H1 (cell line): Measurements from ENCODE around the gene NOP16. TPM values are rescaled to one million over a fixed set of nuclear protein-coding genes. Genes with fewer than 3 reads are reported as not detected.

Source experiments
- ATF2 ChIP-seq: IDR thresholded peaks from 2 replicates; pipeline ENCODE4 v1.6.1; 2012; ENCODE audit warnings: low read length, inconsistent platforms
- BCL11A ChIP-seq, 2 experiments: IDR thresholded peaks; one replicate each; pipeline ENCODE4 v1.6.1; 2011; ENCODE audit warnings: low read depth in 2 of 2, low read length in 2 of 2, mild to moderate bottlenecking in 2 of 2
- CHD7 ChIP-seq: fragments of 300-600 bp; sonication (generic); IDR thresholded peaks from 2 replicates; pipeline ENCODE4 v1.7.1; 2012; ENCODE audit warnings: low read length, moderate library complexity, mild to moderate bottlenecking, inconsistent platforms; ENCODE audit not compliant: insufficient replicate concordance
- RAD21 ChIP-seq, 2 experiments: IDR thresholded peaks in 1 of 2; conservative IDR thresholded peaks in 1 of 2; 2 replicates each; pipeline ENCODE4 v1.6.1; 2011; ENCODE audit warnings: low read depth in 2 of 2, low read length in 2 of 2, improper control_type of control experiment in 1 of 2, inconsistent platforms in 1 of 2, mild to moderate bottlenecking in 1 of 2, moderate library complexity in 1 of 2
- RXRA ChIP-seq: IDR thresholded peaks from 2 replicates; pipeline ENCODE4 v1.6.1; 2011; ENCODE audit warnings: low read depth, mild to moderate bottlenecking, low read length, moderate library complexity; ENCODE audit not compliant: insufficient read depth
- SIRT6 ChIP-seq: IDR thresholded peaks from one replicate; pipeline ENCODE4 v1.7.1; 2012; ENCODE audit warnings: low read length, inconsistent platforms
- SP2 ChIP-seq: IDR thresholded peaks from 2 replicates; pipeline ENCODE4 v1.6.1; 2012; ENCODE audit warnings: mild to moderate bottlenecking, low read length, inconsistent platforms
- YY1 ChIP-seq: IDR thresholded peaks from 2 replicates; pipeline ENCODE4 v1.6.1; 2011; ENCODE audit warnings: low read depth, mild to moderate bottlenecking, low read length
- polyA plus RNA-seq, 7 experiments: library from polyadenylated mRNA; depleted of rRNA in 3 of 7; stranded (reverse) in 5 of 7; unstranded in 2 of 7; fragments of >200 nt in 5 of 7; fragments of 200-250 nt in 2 of 7; gene quantifications; 1 replicate in 5 of 7; 2 replicates in 1 of 7; 4 replicates in 1 of 7; pipeline versions ENCODE4 v1.2.1 to v1.2.3, GENCODE V29; 2011 to 2013; ENCODE audit warnings: missing spikeins in 2 of 7, mixed read lengths in 2 of 7
- total RNA-seq: library from RNA; stranded (reverse); fragmentation: NEBNext Ultra II Directional; extraction: Animal tissue kit (Norgen Biotek cat#: 25700); gene quantifications from 2 replicates; pipeline ENCODE4 v1.2.1, GENCODE V29; 2021

NOP16 gene
- total and polyA plus RNA-seq, 2 of the 8 experiments (the other 6 are each of a cell fraction or from before 2014, with no cell fraction given) = 46.9 to 65.2 TPM

- no peak for TF ChIP-seq CHD7
- no peak for TF ChIP-seq RAD21 (IDR thresholded peaks at IDR 0.05 in 1 of 2, conservative IDR thresholded peaks at IDR 0.05 in 1 of 2; ENCODE audit: low read depth in 2 of 2, low read length in 2 of 2)
- no peak for TF ChIP-seq SP2
- TF ChIP-seq ATF2 = no peak
- no peak for TF ChIP-seq BCL11A (IDR thresholded peaks at IDR 0.05; ENCODE audit: low read depth in 2 of 2, low read length in 2 of 2)
- no peak for TF ChIP-seq RXRA
- TF ChIP-seq YY1 = peak; percentile 43; the same call in 1 of the 2 replicates
- TF ChIP-seq SIRT6 = no peak
Measured at GRCh38 chr5:176365351-176366231, 22.8 kb downstream of the NOP16 start, which contains the start of gene ARL10 (continued).
